Neuronal stem cell (in vitro differentiated cells): Measurements from ENCODE around the gene ROBO2.

ENCODE experiments used
- DNase-seq: peaks from one replicate; pipeline ENCODE4 v3.0.0-alpha.2; 2013; ENCODE audit warnings: low spot score
- H2AFZ ChIP-seq: one replicate; pipeline ENCODE4 v1.6.1; 2013; ENCODE audit warnings: mild to moderate bottlenecking, low read length, inconsistent platforms
- H2AK5ac ChIP-seq: 2 replicates; pipeline ENCODE4 v1.6.1; 2013; ENCODE audit warnings: low read depth, mild to moderate bottlenecking, inconsistent platforms, low read length, moderate library complexity, mixed read lengths
- H2BK120ac ChIP-seq: 2 replicates; pipeline ENCODE4 v1.6.1; 2013; ENCODE audit warnings: low read depth, mild to moderate bottlenecking, inconsistent platforms, low read length, moderate library complexity, mixed read lengths
- H2BK12ac ChIP-seq: one replicate; pipeline ENCODE4 v1.6.1; 2013; ENCODE audit warnings: low read length, inconsistent platforms
- H2BK15ac ChIP-seq: 2 replicates; pipeline ENCODE4 v1.6.1; 2013; ENCODE audit warnings: mild to moderate bottlenecking, low read length, inconsistent platforms, mixed read lengths
- H2BK5ac ChIP-seq: one replicate; pipeline ENCODE4 v1.6.1; 2013; ENCODE audit warnings: inconsistent platforms, mild to moderate bottlenecking, low read length, moderate library complexity
- H3K14ac ChIP-seq: one replicate; pipeline ENCODE4 v1.6.1; 2013; ENCODE audit warnings: low read length, inconsistent platforms
- H3K18ac ChIP-seq: 2 replicates; pipeline ENCODE4 v1.6.1; 2013; ENCODE audit warnings: low read length, inconsistent platforms
- H3K23ac ChIP-seq: 2 replicates; pipeline ENCODE4 v1.6.1; 2013; ENCODE audit warnings: low read depth, mild to moderate bottlenecking, mixed read lengths, low read length, inconsistent platforms; ENCODE audit not compliant: poor library complexity
- H3K27ac ChIP-seq: replicated peaks from 3 replicates; pipeline ENCODE4 v1.5.1; 2013; ENCODE audit warnings: low read length, inconsistent platforms
- H3K27me3 ChIP-seq, 3 experiments: 2 replicates each; pipeline ENCODE4 v1.6.1; 2013; ENCODE audit warnings: low read length in 3 of 3, mild to moderate bottlenecking in 2 of 3, inconsistent platforms in 1 of 3, low read depth in 1 of 3, mixed read lengths in 1 of 3, moderate library complexity in 1 of 3; ENCODE audit not compliant: control insufficient read depth in 3 of 3, insufficient read depth in 3 of 3
- H3K36me3 ChIP-seq, 2 donors: replicated peaks in 1 of 2; 2 replicates each; pipeline ENCODE4 v1.6.1; 2013; ENCODE audit warnings: low read length in 2 of 2; ENCODE audit not compliant: control insufficient read depth in 2 of 2, insufficient read depth in 2 of 2
- H3K4ac ChIP-seq: 2 replicates; pipeline ENCODE4 v1.6.1; 2013; ENCODE audit warnings: inconsistent platforms, mild to moderate bottlenecking, low read length, moderate library complexity
- H3K4me1 ChIP-seq, 2 donors: 1 replicate in 1 of 2; 2 replicates in 1 of 2; pipeline ENCODE4 v1.6.1; 2013; ENCODE audit warnings: low read length in 2 of 2, low read depth in 1 of 2; ENCODE audit not compliant: control insufficient read depth in 2 of 2, insufficient read depth in 1 of 2
- H3K4me2 ChIP-seq: one replicate; pipeline ENCODE4 v1.6.1; 2013; ENCODE audit warnings: mild to moderate bottlenecking, low read length, inconsistent platforms; ENCODE audit not compliant: insufficient read depth, poor library complexity, severe bottlenecking
- H3K4me3 ChIP-seq, 2 donors: 2 replicates each; pipeline ENCODE4 v1.5.1; 2013; ENCODE audit warnings: low read length in 2 of 2, mild to moderate bottlenecking in 2 of 2, inconsistent platforms in 1 of 2, moderate library complexity in 1 of 2
- H3K79me1 ChIP-seq: one replicate; pipeline ENCODE4 v1.6.1; 2013; ENCODE audit warnings: low read depth, mild to moderate bottlenecking, inconsistent platforms, low read length, moderate library complexity
- H3K9ac ChIP-seq: one replicate; pipeline ENCODE4 v1.6.1; 2013; ENCODE audit warnings: mild to moderate bottlenecking, low read depth, low read length, inconsistent platforms; ENCODE audit not compliant: poor library complexity
- H3K9me3 ChIP-seq, 2 donors: replicated peaks in 1 of 2; 2 replicates each; pipeline versions ENCODE3 to v1.6.1; 2013; ENCODE audit warnings: low read length in 2 of 2, mild to moderate bottlenecking in 2 of 2, inconsistent platforms in 1 of 2, low read depth in 1 of 2, mixed read lengths in 1 of 2, moderate library complexity in 1 of 2; ENCODE audit not compliant: control insufficient read depth in 2 of 2, insufficient read depth in 1 of 2
- H4K8ac ChIP-seq: one replicate; pipeline ENCODE4 v1.6.1; 2013; ENCODE audit warnings: low read depth, mild to moderate bottlenecking, inconsistent platforms, low read length, moderate library complexity
- H4K91ac ChIP-seq: one replicate; pipeline ENCODE4 v1.6.1; 2013; ENCODE audit warnings: low read length, low read depth, mild to moderate bottlenecking, inconsistent platforms; ENCODE audit not compliant: poor library complexity
- WGBS, 2 donors: extraction: QIAGEN DNeasy Blood & Tissue Kit; methylation state at CpG; one replicate each; pipeline ENCODE4 v1.1.7; 2013; ENCODE audit warnings: missing lambda C conversion rate in 2 of 2, mixed read lengths in 1 of 2; ENCODE audit not compliant: insufficient read length in 2 of 2, insufficient replicate concordance in 1 of 2; ENCODE audit errors: extremely low coverage in 2 of 2; 5-methylcytosine and 5-hydroxymethylcytosine counted together

The ROBO2 gene

DNA sequence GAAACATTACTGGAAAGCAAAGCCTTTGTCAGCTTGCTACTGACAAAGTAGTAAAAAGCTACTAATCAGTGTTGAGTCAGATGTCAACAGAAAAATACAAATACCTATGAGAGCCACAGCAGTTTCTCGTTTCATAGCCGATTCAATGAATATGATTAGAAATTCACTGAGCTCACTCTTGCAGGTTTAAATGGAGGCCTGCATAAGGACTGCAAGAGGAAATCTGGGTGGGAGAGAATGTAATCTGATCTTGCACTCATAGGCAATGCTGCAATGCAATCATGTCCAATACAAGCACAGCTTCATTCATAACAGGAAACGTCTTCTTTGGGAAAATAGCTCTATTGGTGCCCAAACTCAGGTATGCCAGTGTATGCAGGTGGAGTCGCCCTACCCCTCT is 608.8 kb downstream of the ROBO2 start:
- WGBS, 2 donors, result no CpG with 5 or more reads among the region's 4 CpGs
- peaks cover 0 to 2% of the 10 kb centered on the region in 2 donors for H3K36me3 ChIP-seq
- H3K27me3 ChIP-seq, result no peaks in the 10 kb centered on the region

GRCh38 chr3:77652624-77653023 is 612.7 kb downstream of the ROBO2 start:
- no peak overlapping the region for H4K91ac ChIP-seq
- H3K9me3 ChIP-seq, result no peaks in the 10 kb centered on the region
- no peak overlapping the region for H2BK5ac ChIP-seq
- H3K23ac ChIP-seq, result no peak overlapping the region
- H3K18ac ChIP-seq, result no peak overlapping the region
- peaks cover 0 to 1% of the 10 kb centered on the region in 2 donors for H3K4me1 ChIP-seq
- no peak for DNase-seq
- no peaks in the 10 kb centered on the region for H3K36me3 ChIP-seq
- no peak overlapping the region for H2AFZ ChIP-seq
- H2BK15ac ChIP-seq, result no peak overlapping the region
- H2BK120ac ChIP-seq, result no peak overlapping the region
- no peak overlapping the region for H3K14ac ChIP-seq
- H3K9ac ChIP-seq, result no peak overlapping the region
- no peak overlapping the region for H4K8ac ChIP-seq
- H3K79me1 ChIP-seq, result no peaks in the 10 kb centered on the region
- H2BK12ac ChIP-seq, result no peak overlapping the region
- no peak overlapping the region for H3K4me2 ChIP-seq
- H3K27me3 ChIP-seq, result no peaks in the 10 kb centered on the region
- H3K4me3 ChIP-seq, result no peak overlapping the region
- H2AK5ac ChIP-seq, result no peak overlapping the region
- H3K4ac ChIP-seq, result no peak overlapping the region
- no peak overlapping the region for H3K27ac ChIP-seq

More for the DNA sequence above, 608.8 kb downstream of the ROBO2 start:
- H3K9me3 ChIP-seq, result no peaks in the 10 kb centered on the region
- H3K18ac ChIP-seq, result no peak overlapping the region
- H2AFZ ChIP-seq, result peak overlapping the region; percentile 50
- H3K9ac ChIP-seq, result no peak overlapping the region
- no peak overlapping the region for H3K27ac ChIP-seq
- H3K4ac ChIP-seq, result no peak overlapping the region
- no peak overlapping the region for H2BK12ac ChIP-seq
- no peak overlapping the region for H2AK5ac ChIP-seq
- H3K4me3 ChIP-seq, result no peak overlapping the region
- H4K91ac ChIP-seq, result no peak overlapping the region
- no peak overlapping the region for H2BK15ac ChIP-seq
- no peak overlapping the region for H3K14ac ChIP-seq
- no peak for DNase-seq
- H3K4me1 ChIP-seq, result no peaks in the 10 kb centered on the region
- no peaks in the 10 kb centered on the region for H3K79me1 ChIP-seq
- no peak overlapping the region for H3K23ac ChIP-seq
- H2BK120ac ChIP-seq, result no peak overlapping the region
- no peak overlapping the region for H4K8ac ChIP-seq
- no peak overlapping the region for H2BK5ac ChIP-seq
- H3K4me2 ChIP-seq, result no peak overlapping the region

DNA sequence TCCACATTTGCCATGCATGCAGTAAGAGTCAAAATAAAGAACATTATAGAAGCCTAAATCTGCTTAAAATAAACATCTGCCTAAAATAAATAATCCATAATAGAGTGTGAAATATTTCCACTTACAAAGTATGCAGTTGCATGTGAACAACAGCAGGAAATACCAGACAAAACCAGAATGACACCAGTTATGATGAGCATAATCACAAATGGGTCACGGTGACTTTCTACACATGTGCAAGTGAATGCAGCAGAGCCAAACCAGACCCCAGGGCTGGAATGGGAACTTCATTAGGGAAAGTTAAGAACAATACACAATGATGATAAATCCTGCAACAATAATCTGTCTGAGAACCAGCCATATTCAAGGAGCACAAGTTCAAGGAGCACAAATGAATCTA is 615.5 kb downstream of the ROBO2 start:
- no peak overlapping the region for H3K14ac ChIP-seq
- H3K4ac ChIP-seq, result no peak overlapping the region
- no peak overlapping the region for H3K9ac ChIP-seq
- no peak overlapping the region for H4K8ac ChIP-seq
- no peak overlapping the region for H2AFZ ChIP-seq
- H2BK15ac ChIP-seq, result no peak overlapping the region
- no CpG with 5 or more reads among the region's 1 CpG for WGBS, 2 donors
- H2BK12ac ChIP-seq, result no peak overlapping the region
- no peak overlapping the region for H3K4me3 ChIP-seq
- H3K79me1 ChIP-seq, result no peaks in the 10 kb centered on the region
- H3K36me3 ChIP-seq, result no peaks in the 10 kb centered on the region
- no peak overlapping the region for H4K91ac ChIP-seq
- H3K18ac ChIP-seq, result no peak overlapping the region
- no peak overlapping the region for H2AK5ac ChIP-seq
- no peak overlapping the region for H3K4me2 ChIP-seq
- no peak for DNase-seq
- H3K9me3 ChIP-seq, result no peaks in the 10 kb centered on the region
- no peak overlapping the region for H3K23ac ChIP-seq
- no peak overlapping the region for H2BK5ac ChIP-seq
- no peak overlapping the region for H3K27ac ChIP-seq
- H3K27me3 ChIP-seq, result no peaks in the 10 kb centered on the region
- H2BK120ac ChIP-seq, result no peak overlapping the region
- H3K4me1 ChIP-seq, result peaks cover 0 to 1% of the 10 kb centered on the region in 2 donors

- H3K23ac ChIP-seq, result no peak overlapping the region
- no peak overlapping the region for H3K4me2 ChIP-seq
- no peak overlapping the region for H3K4me3 ChIP-seq
- no peak overlapping the region for H2AK5ac ChIP-seq
- no peak for DNase-seq
- no peak overlapping the region for H4K8ac ChIP-seq
- H3K4ac ChIP-seq, result no peak overlapping the region
- no peak overlapping the region for H2BK120ac ChIP-seq
- H3K4me1 ChIP-seq, result peaks cover 0 to 5% of the 10 kb centered on the region in 2 donors
- H3K9me3 ChIP-seq, result peaks cover 0 to 1% of the 10 kb centered on the region in 2 donors
- H3K9ac ChIP-seq, result no peak overlapping the region
- no peak overlapping the region for H3K18ac ChIP-seq
- H4K91ac ChIP-seq, result no peak overlapping the region
- H3K79me1 ChIP-seq, result no peaks in the 10 kb centered on the region
- H2AFZ ChIP-seq, result no peak overlapping the region
- H2BK5ac ChIP-seq, result no peak overlapping the region
- no peak overlapping the region for H2BK15ac ChIP-seq
- H3K14ac ChIP-seq, result no peak overlapping the region
- no peak overlapping the region for H3K27ac ChIP-seq
- no peak overlapping the region for H2BK12ac ChIP-seq
- H3K27me3 ChIP-seq, result no peaks in the 10 kb centered on the region
- H3K36me3 ChIP-seq, result no peaks in the 10 kb centered on the region
- WGBS, 2 donors, result no CpG with 5 or more reads among the region's 3 CpGs
These were observed 620.8 kb downstream of the ROBO2 start for GRCh38 chr3:77660718-77661117.
